Epithelial cell of proximal tubule (primary cell): ENCODE data around the gene SYT14. TPM values are rescaled to one million over a fixed set of nuclear protein-coding genes. Genes with fewer than 3 reads are reported as not detected.

Experiments used
- DNase-seq: peaks from one replicate; pipeline ENCODE4 v3.0.0-alpha.2; 2011; ENCODE audit warnings: low read depth
- H3K4me3 ChIP-seq: 2 replicates; pipeline ENCODE4 v1.5.1; 2011; ENCODE audit warnings: low read depth, mild to moderate bottlenecking, low read length
- CTCF ChIP-seq: conservative IDR thresholded peaks from 2 replicates; pipeline ENCODE4 v1.5.1; 2012; ENCODE audit warnings: low read depth, mild to moderate bottlenecking, low read length
- total RNA-seq: library from RNA; depleted of rRNA; stranded (reverse); fragments of >200 nt; gene quantifications from 2 replicates; pipeline ENCODE4 v1.2.3, GENCODE V29; 2015

SYT14 gene
- total RNA-seq, 1 donor from 2014 or later: 3.9 TPM

GRCh38 chr1:210125143-210125542 is 187.1 kb downstream of the SYT14 start:
- no peak for TF ChIP-seq CTCF
- H3K4me3 ChIP-seq: no peak overlapping the region
- no peak for DNase-seq

GRCh38 chr1:210129092-210129491 is 191.1 kb downstream of the SYT14 start:
- DNase-seq: no peak
- no peak overlapping the region for H3K4me3 ChIP-seq
- TF ChIP-seq CTCF: no peak

- H3K4me3 ChIP-seq: no peak overlapping the region
- TF ChIP-seq CTCF: no peak
- no peak for DNase-seq
Measured at GRCh38 chr1:210129759-210130158, 191.7 kb downstream of the SYT14 start.

- no peak for TF ChIP-seq CTCF
- no peak for DNase-seq
- no peak overlapping the region for H3K4me3 ChIP-seq
Measured at GRCh38 chr1:210132582-210132981, 194.6 kb downstream of the SYT14 start.

DNA sequence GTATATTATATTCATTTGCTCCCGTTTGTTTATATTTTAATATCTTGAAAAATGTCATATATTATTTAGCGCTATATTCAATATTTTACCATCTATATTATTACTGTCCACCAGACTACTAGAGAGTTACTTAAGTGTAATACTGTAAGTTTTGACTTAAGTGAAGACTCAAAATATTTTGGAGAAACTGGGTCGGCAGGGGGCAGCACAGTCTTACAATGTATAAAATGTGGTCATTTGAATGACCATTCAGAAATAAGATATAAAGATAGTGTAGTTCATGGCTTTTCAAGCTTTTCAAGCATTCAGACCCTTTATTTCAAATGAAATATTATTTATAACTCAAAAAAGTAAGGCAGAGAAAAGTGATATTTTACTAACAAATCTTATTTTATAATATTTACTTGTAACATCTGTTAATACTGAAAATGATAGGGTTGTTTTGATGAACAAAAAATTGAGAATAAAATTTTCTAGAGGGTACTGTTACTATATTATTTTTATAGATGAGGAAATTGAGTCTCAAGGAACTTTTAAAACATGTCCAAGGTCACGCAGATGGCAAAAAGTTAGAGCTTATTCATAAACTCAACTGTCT is 205.5 kb downstream of the SYT14 start:
- no peak overlapping the region for H3K4me3 ChIP-seq
- DNase-seq: no peak
- TF ChIP-seq CTCF: peak; percentile 74

DNA sequence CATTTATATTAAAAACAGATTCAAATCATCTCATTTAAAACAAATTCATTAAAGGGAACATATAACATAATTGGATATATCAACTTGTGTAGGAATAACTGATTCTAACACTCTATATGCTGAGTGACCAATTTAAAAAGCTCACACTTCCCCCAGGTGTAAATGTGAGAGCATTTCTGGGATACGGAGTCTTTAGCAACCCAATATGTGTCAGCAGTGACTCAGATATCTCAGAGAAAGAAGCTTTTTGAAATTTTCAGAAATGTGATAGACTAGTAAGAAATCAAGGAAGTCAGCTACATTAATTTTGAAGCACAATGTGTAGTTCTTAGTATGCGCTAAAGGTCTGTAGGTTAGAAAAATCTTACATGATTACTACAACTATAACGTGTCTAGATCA is 206.7 kb downstream of the SYT14 start:
- no peak for TF ChIP-seq CTCF
- no peak for DNase-seq

GRCh38 chr1:210151052-210151672 is 213.1 kb downstream of the SYT14 start:
- TF ChIP-seq CTCF: no peak
- DNase-seq: no peak
- no peak overlapping the region for H3K4me3 ChIP-seq

More for the DNA sequence above, 206.7 kb downstream of the SYT14 start:
- no peak overlapping the region for H3K4me3 ChIP-seq
